Retina (tissue), 1 donor: ENCODE measurements around the gene C2orf66.
A peak's percentile ranks its signal among the peaks of the same experiment; 100 is the strongest.

ENCODE experiments used
- DNase-seq: peaks from one replicate; pipeline ENCODE4 v3.0.0-alpha.2; 2016

Gene C2orf66

DNA sequence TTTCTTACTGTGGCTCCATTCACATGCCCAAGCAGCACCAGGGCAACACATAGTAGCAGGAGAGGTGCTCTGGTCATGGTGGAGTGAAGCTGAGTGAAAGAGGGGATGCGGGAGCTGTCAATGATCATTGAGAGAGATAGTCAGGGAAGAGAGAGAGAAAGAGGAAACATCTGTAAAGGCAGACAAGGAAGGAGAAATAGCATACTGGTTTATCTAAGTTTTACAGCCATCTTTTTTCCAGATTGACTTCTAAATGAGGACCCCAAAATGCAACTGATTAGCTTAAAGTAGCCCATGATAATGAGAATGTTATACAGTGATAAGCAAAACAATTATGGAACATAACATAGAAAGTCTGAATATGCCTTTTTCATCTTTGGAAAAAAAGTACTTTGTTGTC is at the start of gene C2orf66:
Gene C2orf66 (minus strand): TSS at position 96 of the 400 bp plus-strand sequence. CDS start 19 bp downstream, at position 77.
- DNase-seq, result no peak

DNA sequence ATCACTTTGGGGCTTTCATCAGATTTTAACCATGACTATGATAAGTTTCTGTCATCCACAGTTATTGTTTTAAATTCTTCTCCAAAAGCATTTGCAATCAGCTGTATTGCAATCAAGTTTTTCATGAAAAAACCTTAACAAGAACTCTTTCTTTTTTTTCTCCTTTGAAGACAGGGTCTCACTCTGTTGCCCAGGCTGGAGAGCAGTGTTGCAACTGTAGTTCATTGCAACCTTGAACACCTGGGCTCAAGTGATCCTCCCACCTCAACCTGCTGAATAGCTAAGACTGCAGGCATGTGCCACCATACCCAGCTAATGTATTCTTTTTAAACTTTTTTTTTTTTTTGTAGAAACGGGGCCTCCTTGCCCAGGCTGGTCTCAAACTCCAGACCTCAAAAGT is 45.5 kb upstream of the C2orf66 start:
- no peak for DNase-seq

DNA sequence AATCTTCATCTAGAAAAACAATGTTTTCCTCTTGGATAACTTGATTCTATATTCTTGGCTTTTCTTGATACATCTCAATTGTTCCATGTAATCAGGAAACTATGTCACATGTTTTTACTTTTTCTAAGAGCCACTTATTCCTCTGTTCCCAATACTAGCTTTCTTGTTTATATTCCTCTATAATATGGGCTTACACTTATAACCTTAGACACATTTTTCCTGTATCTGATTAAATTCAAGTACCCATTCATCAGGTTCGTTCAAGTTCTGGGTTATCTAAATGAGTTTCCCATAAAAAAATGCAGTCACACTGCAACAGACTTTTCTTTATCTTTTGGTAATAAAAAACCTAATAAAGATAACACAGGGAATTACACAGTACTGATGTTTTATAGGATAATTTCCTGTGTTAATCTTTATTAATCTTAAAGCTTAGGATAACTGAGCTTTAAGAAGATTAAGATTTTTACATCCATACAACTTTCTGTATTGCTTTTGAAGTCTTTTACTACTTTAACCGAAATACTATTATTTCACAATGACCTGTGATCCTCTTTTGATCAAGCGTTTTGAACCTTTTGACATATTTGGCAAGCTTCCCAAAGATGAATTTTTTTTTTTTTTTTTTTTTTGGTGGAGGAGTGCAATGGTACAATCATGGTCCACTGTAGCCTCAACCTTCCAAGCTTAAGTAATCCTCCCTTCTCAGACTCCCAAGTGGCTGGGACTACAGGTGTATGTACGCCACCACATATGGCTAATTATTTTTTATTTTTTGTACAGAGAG is 44.3 kb upstream of the C2orf66 start:
- DNase-seq, result no peak

GRCh38 chr2:196851088-196851487 is 41.9 kb upstream of the C2orf66 start:
- no peak for DNase-seq

- no peak for DNase-seq
These were observed 40.7 kb upstream of the C2orf66 start for GRCh38 chr2:196849895-196850294.

- no peak for DNase-seq
These were observed 37.1 kb upstream of the C2orf66 start for GRCh38 chr2:196846295-196846694.

DNA sequence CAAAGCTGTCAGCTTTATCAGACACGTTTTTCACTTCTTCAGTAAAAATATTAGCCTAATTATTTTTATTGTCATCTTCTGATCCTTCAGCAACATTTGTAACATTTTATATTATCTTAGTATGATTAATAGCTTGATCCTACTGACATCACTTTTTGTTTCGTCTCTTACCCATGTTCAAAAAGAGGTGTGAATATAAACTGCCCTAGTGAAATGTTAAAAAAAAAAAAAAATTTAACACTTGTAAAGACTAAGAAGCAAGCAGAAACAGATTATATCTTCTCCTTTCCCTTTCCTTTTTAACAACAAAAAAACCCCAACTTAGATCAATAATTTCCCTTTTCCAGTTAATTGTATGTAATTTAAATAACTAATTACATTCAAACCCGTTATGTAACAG is 36.2 kb upstream of the C2orf66 start:
- no peak for DNase-seq

DNA sequence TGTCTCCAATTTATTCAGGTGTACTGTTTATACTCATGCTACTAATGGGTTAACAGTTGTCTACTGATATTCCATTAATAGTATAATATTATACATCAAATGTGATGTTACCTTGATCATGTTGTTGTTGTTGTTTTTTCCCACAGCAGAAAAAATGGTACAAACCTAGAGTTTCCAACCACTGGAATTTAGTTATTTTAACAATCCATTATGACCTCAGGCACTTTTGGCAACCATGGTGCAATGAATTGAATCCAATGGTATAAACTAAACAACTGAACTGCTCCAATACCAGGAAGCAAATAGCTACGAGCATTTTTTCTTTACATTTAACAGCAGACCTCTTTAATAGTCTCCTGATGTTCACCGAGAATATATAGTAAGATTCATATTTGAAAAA is 31.0 kb upstream of the C2orf66 start:
- no peak for DNase-seq

GRCh38 chr2:196839574-196839973 is 30.4 kb upstream of the C2orf66 start:
- no peak for DNase-seq

GRCh38 chr2:196836440-196836839 is 27.3 kb upstream of the C2orf66 start:
- no peak for DNase-seq

DNA sequence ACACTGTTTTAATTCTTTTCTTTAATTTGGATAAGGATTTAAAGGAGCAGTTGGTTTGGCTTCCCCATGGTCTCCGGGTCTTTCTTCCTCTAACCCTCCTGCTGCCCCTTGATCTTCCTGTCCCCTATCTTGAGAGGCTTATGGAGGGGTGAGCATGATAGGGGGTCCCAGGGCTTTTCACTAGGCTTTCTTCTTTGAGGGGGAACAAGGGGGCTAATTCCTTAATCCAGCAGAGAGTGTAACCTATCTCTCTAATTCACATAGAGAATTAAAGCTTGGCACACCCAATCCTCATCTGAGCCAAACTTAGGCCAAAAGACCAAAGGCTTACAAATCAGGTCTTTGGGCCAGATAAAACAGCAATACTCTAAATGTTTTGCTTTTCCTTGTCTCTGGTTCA is 21.5 kb upstream of the C2orf66 start:
- no peak for DNase-seq

DNA sequence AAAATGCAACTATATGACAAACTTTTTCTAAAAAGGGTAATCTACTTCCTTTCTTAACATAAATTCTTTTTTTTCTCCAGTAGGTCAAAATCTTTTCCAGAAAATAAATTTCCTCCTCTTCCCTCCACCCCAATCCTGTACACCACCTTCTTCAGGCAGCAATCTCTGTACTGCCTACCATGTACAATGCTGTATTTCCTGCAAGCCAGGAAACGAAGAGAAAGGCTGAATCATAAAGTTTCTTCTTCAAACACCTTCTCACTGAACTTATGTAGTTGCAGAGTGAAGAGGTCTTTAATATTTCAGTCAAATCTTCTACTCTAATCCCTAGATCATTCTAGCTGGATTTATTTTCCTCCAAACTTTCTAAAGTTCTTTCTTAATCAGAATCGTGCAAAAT is 18.2 kb upstream of the C2orf66 start:
- no peak for DNase-seq

- DNase-seq, result no peak
These were observed 14.8 kb upstream of the C2orf66 start for GRCh38 chr2:196823750-196824522.

GRCh38 chr2:196821195-196821594 is 12.0 kb upstream of the C2orf66 start:
- no peak for DNase-seq

- no peak for DNase-seq
These were observed 981 bp downstream of the C2orf66 start for GRCh38 chr2:196808083-196808665.

DNA sequence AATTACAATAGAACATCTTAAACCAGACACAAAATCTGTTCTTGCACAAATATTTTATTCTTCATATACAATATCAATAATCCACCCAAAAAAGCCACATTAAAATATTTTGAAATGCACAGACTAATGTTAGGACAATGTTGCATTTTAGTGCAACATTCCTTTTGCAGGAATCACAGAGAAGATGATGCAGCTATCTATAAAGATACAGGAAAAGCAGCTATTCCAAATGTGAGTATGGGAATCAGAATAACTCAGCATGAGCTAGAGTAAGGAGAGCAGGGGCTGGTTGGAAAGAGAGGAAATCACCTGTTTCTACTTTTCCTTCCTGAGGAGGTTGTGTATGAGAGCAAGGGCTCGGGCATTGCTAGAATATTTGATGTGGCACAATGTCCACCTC is 4.8 kb downstream of the C2orf66 start:
- no peak for DNase-seq

- no peak for DNase-seq
These were observed 6.8 kb downstream of the C2orf66 start for GRCh38 chr2:196802401-196802800.

GRCh38 chr2:196801674-196802261 is 7.4 kb downstream of the C2orf66 start:
- no peak for DNase-seq

DNA sequence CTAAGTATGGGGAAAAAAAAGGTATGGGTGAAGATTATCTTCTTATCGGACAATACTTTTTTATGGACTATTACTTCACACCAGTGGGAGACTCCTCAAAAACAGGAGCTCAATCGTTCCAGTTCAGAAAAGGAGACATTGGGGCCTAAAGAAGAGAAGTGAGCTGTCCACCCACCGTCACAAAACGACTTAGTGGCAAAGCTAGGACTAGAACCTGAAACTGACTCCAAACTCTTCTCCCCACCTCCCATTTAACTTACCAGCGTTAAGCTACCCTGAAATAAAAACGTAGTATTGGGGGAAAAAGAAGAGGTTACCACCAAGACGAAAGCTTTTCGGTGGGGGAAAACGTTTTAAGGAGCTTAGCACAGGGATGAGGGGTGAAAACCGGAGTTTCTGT is 10.2 kb downstream of the C2orf66 start:
- DNase-seq, result peak; percentile 1

- DNase-seq, result no peak
These were observed 16.3 kb downstream of the C2orf66 start for GRCh38 chr2:196792865-196793264.

DNA sequence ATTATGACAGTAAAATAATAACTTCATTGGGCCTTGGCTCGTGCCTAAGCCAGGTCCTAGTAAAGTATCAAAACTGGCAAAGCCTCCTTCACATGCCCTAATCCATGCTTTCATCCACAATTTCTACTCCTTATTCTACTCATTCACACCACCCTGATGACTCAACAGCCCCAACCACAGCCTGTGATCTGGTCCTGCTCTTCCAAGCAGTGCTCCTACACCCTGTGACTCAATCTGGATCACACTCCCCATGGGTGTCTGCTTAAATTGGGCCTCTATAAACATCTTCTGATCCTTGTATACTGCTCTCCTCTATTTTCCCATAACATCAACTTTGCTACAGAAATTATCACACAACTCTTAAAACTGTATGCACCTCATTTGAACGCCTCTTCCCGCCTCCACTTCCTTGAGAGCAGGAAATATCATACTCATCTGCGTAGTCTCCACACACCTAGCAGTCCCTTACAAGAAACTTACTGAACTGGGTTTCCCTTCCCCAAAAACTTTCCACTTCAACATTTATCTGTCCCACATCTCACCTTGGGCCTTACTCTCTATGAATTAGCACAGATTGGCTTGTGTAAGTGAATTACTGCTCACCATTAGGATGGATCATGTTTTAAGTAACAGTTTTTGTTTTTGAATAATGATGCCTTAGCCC is 25.6 kb downstream of the C2orf66 start:
- DNase-seq, result no peak

DNA sequence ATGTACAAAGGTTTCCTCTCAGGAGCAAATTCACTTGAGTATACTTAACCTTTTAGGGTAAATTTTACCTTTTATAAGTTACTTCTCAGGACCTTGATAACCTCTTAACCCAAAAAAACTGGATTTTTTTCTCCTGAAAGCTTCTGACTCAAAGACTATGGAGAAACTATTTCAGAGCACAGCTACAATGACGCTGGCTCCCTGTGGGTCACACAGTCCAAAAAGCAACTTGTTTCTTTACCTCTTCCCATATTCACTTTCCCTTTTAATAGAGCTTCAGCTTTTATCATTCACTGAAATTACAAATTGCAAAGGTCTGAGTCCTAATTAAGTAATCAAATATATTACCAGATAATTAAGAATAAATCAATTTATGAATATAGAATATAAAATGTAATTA is 42.1 kb downstream of the C2orf66 start:
- DNase-seq, result no peak

DNA sequence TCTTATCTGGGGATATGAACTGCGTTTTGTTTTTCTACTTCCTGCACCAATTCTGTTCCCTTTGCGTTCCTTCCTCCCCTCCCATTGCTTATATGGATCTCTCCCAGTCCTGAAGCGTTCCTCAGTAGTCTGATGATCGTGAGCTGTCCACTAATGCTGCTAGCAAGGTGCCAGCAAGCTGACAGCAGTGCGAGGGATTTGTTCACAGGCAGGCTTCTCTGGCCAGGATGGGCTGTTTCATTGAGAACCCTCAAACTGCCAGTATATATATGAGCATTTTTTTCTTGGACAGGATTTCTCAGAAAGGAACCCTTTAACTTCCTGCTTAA is 49.8 kb downstream of the C2orf66 start:
- DNase-seq, result no peak
